ENCODE data around the gene TMCO2.
A peak's percentile ranks its signal among the peaks of the same experiment; 100 is the strongest.
"Not testable (repeated sequence)": the region's sequence is repeated elsewhere in the genome, so short reads cannot be mapped to it uniquely, and the experiment has no call there.

TMCO2 gene

DNA sequence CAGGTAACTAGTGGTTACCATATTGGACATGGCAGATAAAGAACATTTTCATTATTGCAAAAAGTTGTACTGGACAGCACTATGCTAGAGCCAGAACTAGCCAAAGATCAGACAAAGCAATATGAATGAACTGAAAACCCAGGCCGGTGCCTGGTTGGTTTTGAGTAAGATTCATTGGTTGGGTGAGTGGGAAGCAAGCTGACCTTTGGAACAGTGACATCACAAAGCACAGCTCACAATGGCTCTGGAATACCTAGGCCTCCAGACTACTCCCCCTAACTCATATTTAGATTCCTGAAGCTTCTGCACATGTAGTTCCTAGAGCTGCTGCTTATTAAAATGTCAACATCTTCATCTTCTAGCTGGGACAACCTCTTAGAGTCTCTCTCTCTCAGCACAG lies at the start of gene TMCO2:
Gene TMCO2, plus strand, starts transcription at position 283 of the 400 bp plus-strand sequence. Its CDS starts 57 bp downstream, at position 340.
- DNase-seq = no peak

DNA sequence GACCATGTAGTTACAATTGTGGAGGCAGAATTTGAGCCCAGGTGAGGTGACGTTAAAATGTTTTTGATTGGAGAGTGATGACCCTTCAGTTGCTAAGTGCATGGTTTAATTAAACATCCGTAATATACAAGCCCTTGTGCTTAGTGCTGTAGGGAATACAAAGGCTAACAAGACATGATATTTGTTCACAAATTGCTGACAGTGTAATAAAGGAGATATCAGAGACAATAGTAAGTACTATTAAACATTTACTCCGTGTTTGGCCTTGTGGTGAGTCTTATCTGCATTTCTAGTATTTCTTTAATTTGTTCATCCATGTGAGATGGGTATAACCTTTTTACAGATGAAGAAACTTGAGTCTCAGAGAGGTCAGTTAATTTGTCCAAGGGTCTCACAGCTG lies 48.6 kb upstream of the TMCO2 start:
- DNase-seq = no peak

DNA sequence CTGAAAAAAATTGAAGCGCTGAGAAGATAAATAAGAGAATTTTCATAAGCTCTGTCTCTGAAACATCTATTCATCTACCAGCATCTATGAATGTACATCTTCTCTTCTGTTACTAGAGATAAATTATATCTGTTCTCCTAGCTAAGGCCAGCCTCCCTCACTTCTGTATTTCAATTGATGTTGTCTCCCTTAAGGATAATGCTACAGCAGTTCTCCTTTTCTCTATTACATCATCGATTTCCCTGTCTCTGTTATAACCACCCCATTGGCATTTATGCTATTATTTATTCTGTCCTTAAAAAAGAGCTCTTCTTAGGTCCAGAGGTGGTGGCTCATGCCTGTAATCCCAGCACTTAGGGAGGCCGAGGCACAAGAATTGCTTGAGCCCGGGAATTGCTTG lies 42.9 kb upstream of the TMCO2 start:
- no peak for DNase-seq

DNA sequence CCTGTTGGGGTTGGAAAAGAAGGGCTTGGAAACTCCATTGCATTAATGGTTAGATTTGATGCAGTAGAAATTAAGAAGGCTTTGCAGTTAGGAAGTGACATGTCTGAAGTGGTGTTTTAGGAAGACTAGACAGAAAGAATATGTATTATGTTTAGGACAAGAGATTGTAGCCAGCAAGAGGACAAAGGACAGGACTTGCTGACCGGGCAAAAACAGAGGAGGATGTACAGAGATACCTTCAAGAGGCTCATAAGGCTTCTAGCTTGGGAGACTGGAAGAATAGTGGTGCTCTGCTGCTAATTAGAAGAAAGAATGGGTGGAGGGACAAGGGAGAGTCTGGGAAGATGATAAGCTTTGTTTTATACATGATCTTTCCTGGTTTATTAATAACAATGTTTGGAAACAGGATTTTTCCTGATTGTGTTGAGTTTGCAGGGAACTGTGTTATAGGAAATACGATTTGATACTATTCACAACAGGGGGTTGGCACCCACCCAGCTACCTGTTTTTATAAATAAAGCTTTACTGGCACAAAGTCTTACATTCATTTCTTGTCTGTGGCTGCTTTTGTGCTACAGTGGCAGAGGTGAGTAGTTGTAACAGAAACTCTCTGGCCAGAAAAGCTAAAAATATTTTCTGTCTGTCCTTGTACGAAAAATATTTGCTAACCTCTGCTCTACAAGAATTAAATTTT lies 37.1 kb upstream of the TMCO2 start:
- DNase-seq = no peak

DNA sequence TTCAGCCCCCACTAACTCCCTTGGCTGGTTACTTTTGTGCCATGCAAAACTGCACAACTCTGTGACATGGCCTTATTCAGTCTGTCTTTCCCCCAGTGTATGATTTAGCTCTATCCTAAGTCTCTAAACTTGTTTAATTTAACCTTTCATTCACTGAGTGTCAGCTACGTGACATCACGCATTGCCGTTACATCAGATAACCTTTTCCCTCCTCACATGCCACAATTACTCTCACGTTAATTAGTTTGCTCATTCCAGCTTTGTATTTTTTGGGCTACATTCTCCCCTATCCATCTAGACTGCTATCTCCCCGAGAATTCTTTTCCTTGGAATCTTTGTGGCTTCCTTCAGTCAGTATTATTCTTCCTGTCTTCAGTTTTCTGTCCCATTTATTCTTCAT lies 29.4 kb upstream of the TMCO2 start:
- DNase-seq = no peak

DNA sequence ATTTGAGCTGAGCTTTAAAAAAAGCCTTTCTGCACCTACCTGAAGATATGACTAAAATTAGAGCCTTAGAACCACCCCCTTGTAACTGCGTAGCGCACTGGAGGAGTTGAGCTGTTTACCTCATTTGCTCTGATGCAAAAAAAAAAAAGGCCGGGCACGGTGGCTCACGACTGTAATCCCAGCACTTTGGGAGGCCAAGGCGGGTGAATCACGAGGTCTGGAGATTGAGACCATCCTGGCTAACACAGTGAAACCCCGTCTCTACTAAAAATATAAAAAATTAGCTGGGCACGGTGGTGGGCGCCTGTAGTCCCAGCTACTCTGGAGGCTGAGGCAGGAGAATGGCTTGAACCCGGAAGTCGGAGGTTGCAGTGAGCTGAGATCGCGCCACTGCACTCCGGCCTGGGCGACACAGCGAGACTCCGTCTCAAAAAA lies 26.2 kb upstream of the TMCO2 start:
- DNase-seq = not testable (repeated sequence)

DNA sequence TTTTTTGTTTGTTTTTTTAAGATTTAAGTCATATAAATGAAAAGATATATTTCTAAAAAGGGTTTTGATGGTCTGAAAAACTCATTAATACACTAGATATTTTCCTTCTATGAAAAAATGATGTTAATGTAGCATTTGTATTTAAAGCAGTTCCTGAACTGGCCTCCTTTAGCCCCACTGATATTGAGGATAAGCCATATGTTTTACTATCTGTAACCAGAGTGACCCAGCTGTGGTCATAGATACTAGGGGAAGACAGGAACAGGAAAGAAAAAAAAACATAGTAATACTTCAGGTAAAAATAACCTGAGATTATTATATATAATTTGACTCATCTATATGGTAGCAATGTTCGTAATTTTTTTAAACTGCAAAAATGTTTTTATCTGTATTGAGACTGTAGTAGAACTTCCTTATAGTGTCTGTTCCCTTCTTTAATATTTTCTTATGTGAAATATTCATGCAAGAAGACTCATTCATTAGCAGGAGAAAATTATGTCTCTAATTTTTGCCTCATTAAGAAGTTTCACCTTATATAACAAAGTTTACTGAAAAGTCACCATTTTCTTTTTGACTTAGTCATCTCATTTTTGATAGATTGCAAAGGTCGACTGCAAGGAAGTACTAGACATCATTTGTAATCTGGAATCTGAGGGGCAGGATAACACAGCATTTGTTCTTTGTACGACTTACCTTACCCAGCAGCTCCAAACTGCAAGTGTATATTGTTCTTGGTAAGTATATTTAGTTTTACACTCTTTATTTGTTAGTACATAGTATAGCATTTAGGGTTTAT lies 25.6 kb upstream of the TMCO2 start:
- no peak for DNase-seq

DNA sequence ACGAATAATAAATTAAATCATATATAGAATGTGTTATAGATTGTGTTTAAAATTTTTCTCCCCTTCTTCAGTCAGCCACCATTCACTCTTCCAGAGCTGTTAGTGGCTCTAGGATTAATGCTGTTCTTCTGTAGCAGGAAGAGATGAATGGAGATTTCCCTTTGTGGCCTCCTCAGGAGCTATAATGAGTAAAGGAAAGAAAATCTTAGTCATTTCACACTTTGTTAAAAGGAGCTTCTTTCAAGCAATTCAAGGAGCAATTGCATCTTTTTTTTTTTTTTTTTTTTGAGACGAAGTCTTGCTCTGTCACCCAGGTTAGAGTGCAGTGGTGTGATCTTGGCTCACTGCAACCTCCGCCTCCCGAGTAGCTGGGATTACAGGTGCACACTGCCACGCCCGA lies 23.7 kb upstream of the TMCO2 start:
- DNase-seq = no peak

DNA sequence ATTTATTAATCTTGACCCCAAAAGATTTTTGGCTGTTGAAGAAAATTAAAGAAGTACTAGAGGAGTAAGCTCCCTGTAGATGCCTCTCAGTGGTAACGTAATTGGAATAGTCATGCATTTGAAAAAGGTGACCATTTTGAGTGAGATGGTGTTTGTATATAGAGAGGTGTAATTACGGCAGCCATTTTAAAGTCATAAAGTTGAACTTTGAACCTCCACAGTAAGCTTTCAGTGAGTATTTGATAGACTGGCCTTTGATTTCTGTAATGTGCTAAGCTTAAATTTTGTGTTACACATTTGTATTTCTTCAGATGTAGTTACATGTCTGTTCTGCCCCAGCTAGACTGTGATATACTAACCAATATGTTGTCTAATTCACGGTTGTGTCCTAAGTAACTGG lies 21.5 kb upstream of the TMCO2 start:
- DNase-seq = no peak

DNA sequence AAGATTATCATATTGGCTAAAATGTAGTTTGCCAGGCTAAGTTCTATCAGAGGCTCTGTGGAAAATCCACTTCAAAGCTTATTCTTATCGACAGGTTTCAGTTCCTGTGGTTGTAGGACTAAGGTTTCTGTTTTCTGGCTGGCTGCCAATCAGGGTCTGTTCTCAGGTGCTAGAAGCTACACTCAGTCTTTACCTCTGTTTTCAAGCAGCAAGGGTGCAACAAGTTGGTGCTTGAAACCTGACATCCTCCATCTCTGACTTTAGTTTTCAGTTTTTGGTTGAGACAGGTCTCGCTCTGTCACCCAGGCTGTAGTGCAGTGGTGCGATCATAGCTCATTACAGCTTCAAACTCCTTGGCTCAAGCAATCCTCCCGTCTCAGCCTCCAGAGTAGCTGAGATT lies 15.3 kb upstream of the TMCO2 start:
- DNase-seq = no peak

DNA sequence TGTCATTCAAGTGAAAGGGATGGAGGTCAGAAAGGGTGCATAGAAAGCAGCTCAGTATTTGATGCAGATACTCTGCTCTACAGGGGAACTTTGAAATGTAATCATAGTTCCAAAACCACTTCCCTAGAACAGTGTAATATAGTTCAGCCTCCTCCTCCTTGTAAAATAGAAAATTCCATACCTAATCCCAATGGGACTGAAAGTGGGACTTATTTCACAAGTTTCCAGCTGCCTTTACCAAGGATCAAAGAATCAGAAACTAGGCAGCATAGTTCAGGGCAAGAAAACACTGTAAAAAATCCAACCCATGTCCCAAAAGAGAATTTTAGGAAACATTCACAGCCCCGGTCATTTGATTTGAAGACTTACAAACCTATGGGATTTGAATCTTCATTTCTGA lies 8.1 kb upstream of the TMCO2 start:
- DNase-seq = no peak

DNA sequence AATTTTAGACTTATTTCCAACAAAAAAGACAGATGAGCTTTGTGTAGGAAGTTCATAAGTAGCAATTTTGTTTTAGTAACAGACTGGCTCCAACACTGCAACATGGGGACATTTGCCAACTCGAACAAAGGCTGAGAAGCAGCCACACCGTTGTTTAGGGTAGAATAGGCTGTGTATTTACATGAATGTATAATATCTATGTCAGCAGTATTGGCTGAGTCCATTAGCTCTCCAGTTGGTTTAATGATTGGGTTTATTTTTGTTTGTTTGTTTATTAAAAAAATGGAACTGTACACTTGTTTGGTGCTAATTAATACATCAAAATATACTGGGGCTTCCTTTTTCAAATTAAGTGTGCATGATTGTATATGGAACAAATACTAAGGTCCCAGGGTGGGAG lies 7.3 kb upstream of the TMCO2 start:
- DNase-seq = no peak

DNA sequence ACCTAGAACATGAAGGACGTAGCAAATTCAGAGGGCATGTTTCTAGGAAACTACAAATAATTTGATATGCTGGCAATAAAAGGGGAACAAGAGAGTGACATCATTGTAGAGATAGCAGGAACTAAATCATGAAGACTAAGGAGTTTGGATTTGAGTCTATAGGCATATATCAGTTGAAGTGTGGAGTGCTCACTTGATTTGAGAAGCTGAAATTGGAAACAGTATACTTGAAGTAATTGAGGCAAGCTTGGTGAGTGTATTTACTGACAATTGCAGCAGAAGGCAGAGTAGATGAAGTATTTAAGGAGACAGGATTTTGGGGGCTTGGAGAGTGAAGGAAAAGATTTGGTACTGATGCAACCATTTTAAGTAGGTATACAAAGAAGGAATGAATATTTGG lies 6.4 kb upstream of the TMCO2 start:
- no peak for DNase-seq

DNA sequence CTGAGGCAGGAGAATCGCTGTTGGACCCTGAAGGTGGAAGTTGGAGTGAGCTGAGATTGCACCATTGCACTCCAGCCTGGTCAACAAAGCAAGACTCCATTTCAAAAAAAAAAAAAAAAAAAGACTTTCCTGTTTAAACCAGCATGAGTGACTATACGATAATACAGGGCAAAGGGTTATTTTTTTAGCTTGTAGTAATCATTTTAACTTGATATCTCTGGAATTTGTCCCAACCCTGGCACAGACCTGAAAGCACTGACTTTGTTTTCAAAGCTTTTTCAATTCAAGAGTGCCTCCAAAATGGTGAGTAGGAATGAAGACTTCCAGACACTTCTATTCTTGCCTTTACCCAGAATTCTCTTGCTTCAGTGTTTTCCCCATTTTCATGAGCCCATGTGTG lies 4.4 kb upstream of the TMCO2 start:
- no peak for DNase-seq

DNA sequence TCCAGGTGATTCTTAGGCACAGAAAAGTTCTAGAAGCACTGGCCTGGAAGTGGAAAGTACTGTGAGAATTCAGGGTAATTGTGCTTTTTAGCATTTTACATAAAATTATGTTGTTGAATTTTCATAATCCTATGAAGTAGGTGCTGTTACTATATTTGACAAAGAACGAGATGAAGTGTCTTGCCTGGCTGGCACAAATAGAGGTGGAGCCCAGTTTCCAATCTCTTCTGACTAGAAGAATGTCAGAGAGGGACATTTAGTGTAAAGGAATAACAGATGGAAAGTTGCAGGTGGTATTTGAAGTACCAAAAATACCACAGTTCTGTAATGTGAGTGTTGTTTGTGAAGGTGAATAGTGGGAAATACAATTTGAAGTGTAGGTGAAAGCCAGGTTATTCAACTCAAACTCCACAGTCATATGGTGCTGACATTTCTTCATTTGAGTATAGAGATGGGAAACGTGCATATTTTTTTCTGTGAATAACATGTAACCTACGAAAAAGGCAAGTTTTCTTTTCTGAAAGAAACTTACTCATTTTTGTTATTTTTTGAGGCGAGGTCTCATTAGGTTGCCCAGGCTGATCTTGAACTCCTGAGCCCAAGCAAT lies 3.5 kb upstream of the TMCO2 start:
- DNase-seq = no peak

DNA sequence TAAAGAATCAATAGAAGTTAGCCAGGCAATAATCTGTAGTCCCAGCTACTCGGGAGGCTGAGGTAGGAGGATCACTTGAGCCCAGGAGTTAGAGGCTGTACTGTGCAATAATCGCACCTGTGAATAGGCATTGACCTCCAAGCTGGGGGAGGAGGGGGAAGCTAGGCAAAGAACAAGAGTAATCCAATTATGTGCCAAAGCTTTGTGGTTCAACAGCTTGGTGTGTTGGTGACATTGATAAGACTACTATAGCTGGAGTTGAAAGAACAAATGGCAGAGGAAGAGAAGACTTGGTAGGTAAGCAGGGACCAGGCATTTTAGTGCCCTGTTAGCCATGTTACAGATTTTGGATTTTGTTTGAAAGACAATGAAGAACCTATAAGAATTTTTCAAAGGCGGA lies 2.1 kb upstream of the TMCO2 start:
- no peak for DNase-seq

DNA sequence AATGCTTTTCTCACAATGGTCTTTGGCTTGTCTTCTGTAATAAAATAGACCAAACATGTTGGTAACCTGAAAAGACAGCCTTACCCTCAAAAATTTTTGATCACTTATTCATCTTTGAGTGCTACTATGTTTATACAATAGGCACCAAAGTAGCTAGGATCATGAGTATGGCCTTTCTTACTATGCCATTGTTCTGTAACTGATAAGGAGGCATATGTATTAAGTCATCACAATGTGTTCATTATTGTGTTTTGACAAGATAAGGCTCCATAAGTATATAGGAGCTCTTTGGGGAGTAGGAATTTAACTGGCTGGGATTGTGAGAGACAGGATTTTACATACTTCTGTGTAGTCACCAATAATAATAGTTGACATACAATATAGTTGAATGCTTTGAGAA lies 675 bp downstream of the TMCO2 start:
- DNase-seq = no peak

DNA sequence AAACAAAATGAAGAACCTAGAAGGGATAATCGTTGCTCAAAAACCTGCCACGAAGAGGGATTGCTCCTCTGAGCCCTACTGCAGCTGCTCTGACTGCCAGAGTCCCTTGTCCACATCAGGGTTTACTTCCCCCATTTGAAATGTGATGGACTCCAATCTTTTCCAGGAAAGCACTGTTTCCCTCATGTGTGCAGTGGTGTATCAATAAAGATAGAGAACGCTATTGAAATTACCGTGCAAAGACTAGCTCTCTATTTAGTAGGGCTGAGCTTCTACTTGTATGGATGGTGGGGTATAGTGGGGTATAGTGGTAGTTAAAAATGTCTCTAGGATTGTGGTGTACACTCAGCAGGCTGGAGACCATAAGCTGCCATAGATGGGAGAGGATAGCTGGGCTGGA lies 3.7 kb downstream of the TMCO2 start:
- no peak for DNase-seq

DNA sequence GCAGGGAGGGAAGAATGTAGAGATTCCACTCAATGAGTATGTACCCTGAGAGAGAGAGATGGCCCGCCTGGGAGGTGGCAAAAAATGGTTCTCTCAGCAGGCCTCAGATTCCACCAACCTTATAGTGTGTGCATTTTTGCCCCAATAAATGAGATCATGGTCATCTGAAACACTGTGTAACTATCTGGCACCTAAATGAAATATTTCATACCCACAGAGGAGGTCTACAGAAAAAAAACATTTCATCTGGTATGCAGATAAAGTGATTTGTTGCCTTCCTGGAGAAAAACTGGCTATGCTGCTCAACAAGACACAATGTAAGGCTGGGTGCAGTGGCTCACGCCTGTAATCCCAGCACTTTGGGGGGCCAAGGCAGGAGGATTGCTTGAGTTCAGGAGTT lies 4.9 kb downstream of the TMCO2 start:
- no peak for DNase-seq

DNA sequence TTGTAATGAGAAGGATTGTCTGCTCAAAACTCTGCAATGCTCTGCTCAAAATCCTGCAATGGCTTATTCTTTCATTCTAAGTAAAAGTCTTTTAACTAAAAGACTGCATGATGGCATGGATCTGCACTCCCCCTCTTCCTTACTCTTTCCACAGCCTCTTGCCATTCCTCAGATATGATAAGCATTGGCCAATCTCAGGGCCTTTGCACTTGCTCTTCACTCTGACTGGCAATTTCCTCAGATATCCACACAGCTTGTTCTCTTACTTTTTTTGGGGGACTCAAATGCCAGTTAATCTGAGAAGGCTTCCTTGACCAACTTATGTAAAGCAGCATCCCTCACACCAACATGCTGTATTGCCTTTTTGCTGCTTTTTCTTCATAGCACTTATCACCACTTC lies 7.5 kb downstream of the TMCO2 start:
- no peak for DNase-seq

DNA sequence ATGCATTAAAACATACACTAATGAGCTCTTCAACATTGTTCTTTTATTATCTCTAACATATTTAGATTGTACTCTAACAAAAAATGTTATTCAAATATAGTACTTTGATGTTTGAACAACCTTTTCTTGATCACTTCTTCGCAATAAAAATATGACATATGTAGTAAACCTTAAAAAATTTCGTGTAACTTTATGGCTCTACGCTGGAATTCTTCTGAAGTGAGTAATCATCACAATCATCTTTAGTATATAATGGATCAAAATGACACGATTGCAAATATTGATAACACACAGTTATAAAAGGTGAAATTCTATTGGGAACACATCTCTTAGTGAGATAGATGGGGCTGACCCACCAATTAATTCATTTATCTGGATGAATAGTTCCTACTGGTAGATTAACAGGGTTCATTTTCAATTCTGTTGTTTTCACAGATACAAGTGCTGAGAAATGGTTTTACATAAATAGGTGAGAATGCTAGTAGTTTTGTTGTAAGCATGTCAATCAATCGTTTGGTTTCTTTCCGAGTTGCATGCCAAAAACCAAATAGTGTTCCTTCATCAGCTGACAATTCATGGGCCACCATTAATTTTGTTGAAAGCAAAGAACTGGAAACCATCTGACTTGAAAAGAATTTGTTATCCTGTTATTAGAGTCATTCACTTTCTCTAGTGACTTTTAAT lies 8.8 kb downstream of the TMCO2 start:
- no peak for DNase-seq

DNA sequence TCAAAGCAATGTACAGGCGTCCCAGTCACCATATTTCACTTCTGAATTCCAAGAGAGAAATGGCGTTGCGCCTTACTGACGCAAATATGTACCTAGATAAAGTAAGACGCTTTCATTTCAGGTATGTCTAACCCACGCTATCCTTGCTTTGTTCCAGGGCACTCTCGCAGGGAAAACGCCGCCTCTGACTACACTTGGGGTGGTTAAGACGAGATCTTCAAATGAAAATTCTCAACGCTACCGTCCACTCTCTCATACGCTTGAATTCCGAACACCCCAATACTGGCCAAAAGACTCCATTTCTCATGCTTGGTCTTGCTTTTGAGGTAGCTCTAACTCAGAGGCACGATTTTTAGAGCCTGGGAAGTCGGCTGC lies 9.6 kb downstream of the TMCO2 start:
- DNase-seq = no peak

DNA sequence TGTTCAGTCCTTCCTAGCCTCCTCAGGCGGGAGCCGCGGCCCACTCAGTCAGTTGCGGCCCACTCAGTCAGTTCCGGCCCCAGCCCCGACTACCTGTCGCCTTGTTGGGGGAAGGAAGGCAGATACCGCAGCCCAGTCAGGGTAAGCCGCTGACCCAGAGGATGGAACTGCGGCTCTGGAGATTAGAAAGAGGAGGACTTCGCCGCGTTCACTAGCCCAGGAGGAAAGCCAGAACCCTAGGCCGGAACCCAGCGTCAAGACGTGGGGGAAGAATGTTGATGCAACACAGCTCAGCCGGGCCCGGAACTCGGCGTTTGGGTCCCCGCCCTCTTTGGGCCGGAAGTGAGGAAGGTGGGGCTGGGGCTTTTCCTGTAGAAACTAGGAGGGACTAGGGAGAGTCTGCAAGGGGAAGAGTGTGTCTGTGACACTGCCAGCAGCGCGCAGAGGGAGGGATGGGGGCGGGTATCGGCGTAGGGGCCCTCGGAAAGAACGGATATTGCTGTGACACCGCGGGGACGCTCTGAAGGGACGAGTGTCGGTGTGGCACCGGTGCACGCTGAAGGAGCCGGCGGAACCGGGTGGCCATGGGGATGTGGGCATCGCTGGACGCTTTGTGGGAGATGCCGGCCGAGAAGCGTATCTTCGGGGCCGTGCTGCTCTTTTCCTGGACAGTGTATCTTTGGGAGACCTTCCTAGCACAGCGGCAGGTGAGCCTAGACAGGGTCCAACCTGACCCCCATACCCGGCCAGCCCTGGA lies 10.1 kb downstream of the TMCO2 start, which contains the start of gene ZMPSTE24:
Gene ZMPSTE24, plus strand, starts transcription at position 549 of the 757 bp plus-strand sequence. Its CDS starts 36 bp downstream, at position 585.
- DNase-seq = peak; percentile 97
